ENCODE results near the gene DPP8.
"Not testable (repeated sequence)": the region's sequence is repeated elsewhere in the genome, so short reads cannot be mapped to it uniquely, and the experiment has no call there.

Gene DPP8

GRCh38 chr15:65401611-65402240, 115.8 kb downstream of the DPP8 start:
- H3K4me3 ChIP-seq (ENCODE audit: low read depth, low read length): no peak overlapping the region
- in situ Hi-C loops (cut with HindIII; ENCODE audit: low sequenced_read_pairs): no loop called here
- DNase-seq (ENCODE audit: low read depth): no peak
- no peak for TF ChIP-seq CTCF (IDR thresholded peaks at IDR 0.05; ENCODE audit: low read depth, low read length, missing control alignments)

- DNase-seq (ENCODE audit: low read depth): peak; percentile 78
- no peak overlapping the region for H3K4me3 ChIP-seq (ENCODE audit: low read depth, low read length)
- peak; percentile 90 for TF ChIP-seq CTCF (IDR thresholded peaks at IDR 0.05; ENCODE audit: low read depth, low read length, missing control alignments)
- in situ Hi-C loops (cut with HindIII; ENCODE audit: low sequenced_read_pairs): no loop called here
Measured at GRCh38 chr15:65400760-65401610, 116.5 kb downstream of the DPP8 start.

GRCh38 chr15:65399997-65400396, 117.5 kb downstream of the DPP8 start:
- no peak for DNase-seq (ENCODE audit: low read depth)
- in situ Hi-C loops (cut with HindIII; ENCODE audit: low sequenced_read_pairs): no loop called here
- no peak overlapping the region for H3K4me3 ChIP-seq (ENCODE audit: low read depth, low read length)
- TF ChIP-seq CTCF (IDR thresholded peaks at IDR 0.05; ENCODE audit: low read depth, low read length, missing control alignments): no peak

GRCh38 chr15:65399001-65399706, 118.3 kb downstream of the DPP8 start:
- no peak for DNase-seq (ENCODE audit: low read depth)
- TF ChIP-seq CTCF (IDR thresholded peaks at IDR 0.05; ENCODE audit: low read depth, low read length, missing control alignments): no peak
- in situ Hi-C loops (cut with HindIII; ENCODE audit: low sequenced_read_pairs): no loop called here
- no peak overlapping the region for H3K4me3 ChIP-seq (ENCODE audit: low read depth, low read length)

GRCh38 chr15:65398486-65398885, 119.0 kb downstream of the DPP8 start:
- H3K4me3 ChIP-seq (ENCODE audit: low read depth, low read length); DNase-seq (ENCODE audit: low read depth); in situ Hi-C loops (cut with HindIII; ENCODE audit: low sequenced_read_pairs): not testable (repeated sequence)

GRCh38 chr15:65396965-65397317, 120.5 kb downstream of the DPP8 start:
- DNase-seq (ENCODE audit: low read depth): no peak
- no peak overlapping the region for H3K4me3 ChIP-seq (ENCODE audit: low read depth, low read length)
- no peak for TF ChIP-seq CTCF (IDR thresholded peaks at IDR 0.05; ENCODE audit: low read depth, low read length, missing control alignments)
- in situ Hi-C loops (cut with HindIII; ENCODE audit: low sequenced_read_pairs): no loop called here

Data from astrocyte of the cerebellum (primary cell).